ENCODE measurements around the gene ASB15. TPM values are rescaled to one million over a fixed set of nuclear protein-coding genes. Genes with fewer than 3 reads are reported as not detected.

The ASB15 gene
- not detected for total RNA-seq

GRCh38 chr7:123601530-123601929 lies at the start of gene ASB15:
TSS of gene ASB15 (plus strand) at chr7:123601821. CDS start at chr7:123614503, 12,682 bp downstream.
- no peak for TF ChIP-seq CTCF (IDR thresholded peaks at IDR 0.05; ENCODE audit: low read depth)

DNA sequence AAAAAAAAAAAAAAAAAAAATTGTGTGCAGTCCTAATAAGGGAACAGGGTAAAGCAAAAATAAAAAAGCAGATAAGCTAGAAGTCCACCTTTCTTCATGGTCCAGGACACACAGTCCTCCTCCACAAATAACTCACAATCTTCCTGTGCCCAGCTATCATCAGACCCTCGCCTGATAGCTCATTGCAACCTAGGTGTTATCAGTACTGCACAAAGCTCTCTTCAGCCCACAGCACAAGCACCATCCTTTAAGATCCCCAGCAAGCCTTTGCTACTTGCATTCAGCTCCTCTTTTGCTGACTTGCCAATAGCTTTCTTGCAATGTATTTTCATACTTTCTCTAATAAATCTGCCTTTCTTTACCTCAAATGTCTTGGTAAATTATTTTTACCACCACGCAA lies 49.0 kb upstream of the ASB15 start:
- no peak for TF ChIP-seq CTCF (IDR thresholded peaks at IDR 0.05; ENCODE audit: low read depth)

DNA sequence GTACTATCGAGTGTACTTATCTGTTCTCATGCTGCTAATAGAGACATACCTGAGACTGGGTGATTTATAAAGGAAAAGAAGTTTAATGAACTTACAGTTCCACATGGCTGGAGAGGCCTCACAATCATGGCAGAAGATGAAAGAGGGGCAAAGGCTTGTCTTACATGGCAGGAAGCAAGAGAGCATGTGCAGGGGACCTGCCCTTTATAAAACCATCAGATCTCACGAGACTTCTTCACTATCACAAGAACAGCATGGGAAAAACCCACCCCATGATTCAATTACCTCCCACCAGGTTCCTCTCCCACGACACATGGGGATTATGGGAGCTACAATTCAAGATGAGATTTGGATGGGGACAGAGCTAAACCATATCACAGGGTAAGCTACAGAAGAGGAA lies 48.5 kb upstream of the ASB15 start:
- TF ChIP-seq CTCF (IDR thresholded peaks at IDR 0.05; ENCODE audit: low read depth): no peak

GRCh38 chr7:123555484-123555883 lies 46.1 kb upstream of the ASB15 start:
- TF ChIP-seq CTCF (IDR thresholded peaks at IDR 0.05; ENCODE audit: low read depth): no peak

DNA sequence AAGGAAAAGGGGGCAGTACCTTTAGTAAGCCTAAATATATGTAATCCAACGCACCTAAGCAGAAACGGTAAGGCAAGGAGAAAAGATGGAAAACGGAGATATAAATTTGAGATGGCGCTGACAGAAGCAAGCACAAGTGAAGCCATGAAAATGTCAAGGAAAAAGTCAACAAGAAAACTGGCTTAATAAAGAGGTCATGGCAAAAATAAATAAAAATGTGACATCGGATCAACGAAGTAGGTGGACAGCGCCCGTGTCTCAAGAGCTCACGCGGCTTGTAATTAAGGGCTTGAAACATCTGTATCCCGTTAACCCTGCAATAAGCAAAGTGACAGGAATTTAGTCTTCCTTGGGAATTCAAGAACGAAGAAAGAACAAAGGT lies 44.6 kb upstream of the ASB15 start:
- no peak for TF ChIP-seq CTCF (IDR thresholded peaks at IDR 0.05; ENCODE audit: low read depth)

DNA sequence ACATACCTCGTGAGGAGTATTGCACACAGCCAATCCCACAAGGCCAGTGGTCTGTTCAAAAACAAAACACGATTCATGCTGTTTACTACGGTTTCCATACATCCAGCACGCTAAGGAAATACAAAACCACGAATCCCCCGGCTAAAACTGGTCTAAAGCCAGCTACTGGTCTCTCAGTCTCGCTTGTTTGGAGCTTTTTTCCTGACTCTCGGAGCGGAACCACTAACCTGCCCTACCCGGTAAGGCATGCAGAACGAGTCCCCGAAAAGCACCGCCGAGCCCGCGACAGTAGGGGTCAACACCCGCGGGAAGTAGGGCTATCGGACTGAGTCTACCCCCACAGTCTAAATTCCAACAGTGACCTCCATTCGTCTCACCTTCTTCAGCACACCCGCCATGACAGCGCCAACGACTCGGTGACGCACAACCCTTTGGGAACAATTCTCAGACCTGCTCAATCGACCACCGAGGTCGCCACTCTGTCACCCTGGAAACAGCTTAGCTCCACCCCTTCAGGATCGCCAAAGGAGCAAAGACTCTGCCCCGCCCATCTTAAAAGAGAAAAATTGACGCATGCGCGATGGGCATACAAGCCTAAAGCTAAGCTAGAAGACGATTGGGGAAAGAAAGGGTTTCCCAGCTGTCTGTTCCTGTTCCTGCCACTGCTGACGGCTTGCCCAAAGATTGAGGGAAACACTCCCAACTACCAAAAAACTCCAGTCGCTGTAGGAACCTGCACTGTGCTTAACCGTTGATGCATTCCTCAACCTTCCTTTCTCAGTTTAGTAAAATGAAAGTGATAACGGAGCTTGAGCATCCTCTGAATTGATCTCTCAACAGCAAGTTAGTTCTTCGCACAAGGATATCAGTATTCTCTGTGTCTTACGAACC lies 44.0 kb upstream of the ASB15 start, which contains the start of gene NDUFA5:
NDUFA5 (minus strand) TSS at position 421 of the 891 bp plus-strand sequence; CDS start at position 398, 23 bp downstream.
- no peak for TF ChIP-seq CTCF (IDR thresholded peaks at IDR 0.05; ENCODE audit: low read depth)

GRCh38 chr7:123558289-123558874 lies 43.2 kb upstream of the ASB15 start:
- TF ChIP-seq CTCF (IDR thresholded peaks at IDR 0.05; ENCODE audit: low read depth): no peak
